Fibroblast of villous mesenchyme (primary cell): ENCODE results near the gene PDZD7. TPM values are rescaled to one million over a fixed set of nuclear protein-coding genes. Genes with fewer than 3 reads are reported as not detected.

Source experiments
- DNase-seq: peaks from one replicate; pipeline ENCODE4 v3.0.0-alpha.2; 2010; ENCODE audit warnings: low read depth
- H3K4me3 ChIP-seq: 2 replicates; pipeline ENCODE4 v1.5.1; 2011; ENCODE audit warnings: low read depth, mild to moderate bottlenecking, low read length
- CTCF ChIP-seq: IDR thresholded peaks from 2 replicates; pipeline ENCODE4 v1.5.1; 2012; ENCODE audit warnings: low read depth, mild to moderate bottlenecking, low read length; ENCODE audit not compliant: insufficient read depth
- total RNA-seq: library from RNA; depleted of rRNA; stranded (reverse); fragments of >200 nt; gene quantifications from 2 replicates; pipeline ENCODE4 v1.2.3, GENCODE V29; 2012

The PDZD7 gene
- total RNA-seq, 1 donor: 1.7 TPM

- TF ChIP-seq CTCF: no peak
- DNase-seq: no peak
- no peak overlapping the region for H3K4me3 ChIP-seq
These were observed 47.8 kb downstream of the PDZD7 start for GRCh38 chr10:100982916-100983830.

GRCh38 chr10:100981178-100981772, 49.7 kb downstream of the PDZD7 start:
- no peak overlapping the region for H3K4me3 ChIP-seq
- no peak for DNase-seq
- no peak for TF ChIP-seq CTCF

DNA sequence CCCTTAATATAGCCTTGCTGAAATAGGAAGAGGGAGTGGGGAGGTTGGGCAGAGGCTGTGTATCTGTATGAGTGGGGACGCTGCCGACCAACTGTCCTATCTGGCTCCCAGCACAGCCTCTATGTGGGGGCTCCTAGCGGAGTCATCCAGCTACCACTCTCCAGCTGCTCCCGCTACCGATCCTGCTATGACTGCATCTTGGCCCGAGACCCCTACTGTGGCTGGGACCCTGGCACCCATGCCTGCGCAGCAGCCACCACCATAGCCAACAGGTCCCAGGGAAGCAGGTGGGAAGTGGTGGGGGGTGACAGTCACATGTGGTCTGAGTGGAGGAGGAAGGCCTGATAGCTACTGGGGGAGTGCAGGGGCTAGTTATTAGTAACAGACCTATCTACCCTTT, 50.2 kb downstream of the PDZD7 start:
- no peak for DNase-seq
- no peak for TF ChIP-seq CTCF
- no peak overlapping the region for H3K4me3 ChIP-seq

DNA sequence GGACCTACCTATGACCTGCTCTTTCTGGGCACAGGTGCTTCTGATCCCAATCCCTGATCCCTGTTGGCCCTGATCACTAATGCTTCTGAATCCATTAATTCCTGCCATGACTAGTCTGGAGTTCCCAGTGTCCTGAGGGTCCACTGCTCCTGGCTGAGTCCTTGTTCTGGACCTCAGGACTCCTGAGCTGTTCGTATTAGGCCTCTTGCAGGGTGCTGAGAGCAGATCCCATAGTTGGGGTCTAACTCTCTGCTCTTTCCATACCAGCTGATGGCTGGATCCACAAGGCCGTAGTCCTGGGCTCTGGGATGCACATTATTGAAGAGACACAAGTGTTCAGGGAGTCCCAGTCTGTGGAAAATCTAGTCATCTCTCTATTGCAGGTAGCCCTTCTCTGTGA, 50.6 kb downstream of the PDZD7 start:
- no peak overlapping the region for H3K4me3 ChIP-seq
- TF ChIP-seq CTCF: no peak
- no peak for DNase-seq

DNA sequence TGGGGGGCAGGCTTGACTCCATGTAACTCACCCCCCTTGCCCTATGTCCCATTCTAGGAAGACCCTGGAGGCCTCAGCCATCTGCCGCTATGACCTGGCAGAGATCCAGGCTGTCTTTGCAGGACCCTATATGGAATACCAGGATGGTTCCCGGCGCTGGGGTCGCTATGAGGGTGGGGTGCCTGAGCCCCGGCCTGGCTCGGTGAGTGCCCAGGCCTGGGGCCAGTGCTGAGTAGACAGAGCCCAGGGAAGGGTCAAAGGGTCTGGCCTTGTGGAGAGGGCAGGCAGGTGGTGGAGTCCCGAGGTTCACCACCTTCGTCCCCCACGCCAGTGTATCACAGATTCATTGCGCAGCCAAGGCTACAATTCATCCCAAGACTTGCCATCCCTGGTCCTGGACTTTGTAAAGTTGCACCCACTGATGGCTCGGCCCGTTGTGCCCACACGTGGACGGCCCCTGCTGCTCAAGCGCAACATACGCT, 51.1 kb downstream of the PDZD7 start:
- no peak overlapping the region for H3K4me3 ChIP-seq
- no peak for TF ChIP-seq CTCF
- DNase-seq: no peak

GRCh38 chr10:100978901-100979195, 52.1 kb downstream of the PDZD7 start:
- no peak for TF ChIP-seq CTCF
- no peak for DNase-seq
- no peak overlapping the region for H3K4me3 ChIP-seq
